Measurements from ENCODE around the gene KLK15.

The KLK15 gene

GRCh38 chr19:50777261-50777660 is 56.1 kb downstream of the KLK15 start:
- DNase-seq (ENCODE audit: low read depth, low spot score): no peak

GRCh38 chr19:50776131-50776530 is 57.2 kb downstream of the KLK15 start:
- no peak for DNase-seq (ENCODE audit: low read depth, low spot score)

Measured in smooth muscle cell of the brain vasculature (primary cell).